Mammary epithelial cell (primary cell): ENCODE results near the gene ZNF174.
A peak's percentile ranks its signal among the peaks of the same experiment; 100 is the strongest.

Source experiments
- EZH2 ChIP-seq: IDR thresholded peaks from 2 replicates; pipeline ENCODE4 v1.6.1; 2012; ENCODE audit warnings: low read length, inconsistent platforms, borderline replicate concordance
- TF ChIP-seq, protein P1 (sequence below), 2 donors: IDR thresholded peaks in 1 of 2; conservative IDR thresholded peaks in 1 of 2; 2 replicates each; pipeline ENCODE4 v1.5.1; 2011 to 2012; ENCODE audit warnings: inconsistent platforms in 2 of 2, low read length in 2 of 2, mild to moderate bottlenecking in 2 of 2, control low read depth in 1 of 2, low read depth in 1 of 2; ENCODE audit not compliant: insufficient read depth in 1 of 2; ENCODE audit errors: extremely low read depth in 1 of 2

GRCh38 chr16:3400779-3401688 is at the start of gene ZNF174, which contains the start of gene ZSCAN32:
- TF ChIP-seq, protein P1, sequence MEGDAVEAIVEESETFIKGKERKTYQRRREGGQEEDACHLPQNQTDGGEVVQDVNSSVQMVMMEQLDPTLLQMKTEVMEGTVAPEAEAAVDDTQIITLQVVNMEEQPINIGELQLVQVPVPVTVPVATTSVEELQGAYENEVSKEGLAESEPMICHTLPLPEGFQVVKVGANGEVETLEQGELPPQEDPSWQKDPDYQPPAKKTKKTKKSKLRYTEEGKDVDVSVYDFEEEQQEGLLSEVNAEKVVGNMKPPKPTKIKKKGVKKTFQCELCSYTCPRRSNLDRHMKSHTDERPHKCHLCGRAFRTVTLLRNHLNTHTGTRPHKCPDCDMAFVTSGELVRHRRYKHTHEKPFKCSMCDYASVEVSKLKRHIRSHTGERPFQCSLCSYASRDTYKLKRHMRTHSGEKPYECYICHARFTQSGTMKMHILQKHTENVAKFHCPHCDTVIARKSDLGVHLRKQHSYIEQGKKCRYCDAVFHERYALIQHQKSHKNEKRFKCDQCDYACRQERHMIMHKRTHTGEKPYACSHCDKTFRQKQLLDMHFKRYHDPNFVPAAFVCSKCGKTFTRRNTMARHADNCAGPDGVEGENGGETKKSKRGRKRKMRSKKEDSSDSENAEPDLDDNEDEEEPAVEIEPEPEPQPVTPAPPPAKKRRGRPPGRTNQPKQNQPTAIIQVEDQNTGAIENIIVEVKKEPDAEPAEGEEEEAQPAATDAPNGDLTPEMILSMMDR (conservative IDR thresholded peaks at IDR 0.05 in 1 of 2, IDR thresholded peaks at IDR 0.05 in 1 of 2; ENCODE audit: extremely low read depth in 1 of 2, insufficient read depth in 1 of 2, low read depth in 1 of 2, low read length in 2 of 2): peak in 1 of 2 donors; percentile 6
- TF ChIP-seq EZH2: no peak
